Neuron (in vitro differentiated cells): ENCODE measurements around the gene SYTL1.

Experiments used
- H2AFZ ChIP-seq: one replicate; pipeline ENCODE4 v1.6.1; 2013; ENCODE audit warnings: low read depth, mild to moderate bottlenecking, inconsistent platforms, low read length, moderate library complexity
- H3K27me3 ChIP-seq: one replicate; pipeline ENCODE4 v1.6.1; 2013; ENCODE audit warnings: low read length; ENCODE audit not compliant: insufficient read depth
- H3K36me3 ChIP-seq: one replicate; pipeline ENCODE4 v1.6.1; 2013; ENCODE audit warnings: low read length; ENCODE audit not compliant: insufficient read depth
- H3K4me1 ChIP-seq: one replicate; pipeline ENCODE4 v1.6.1; 2013; ENCODE audit warnings: low read length; ENCODE audit not compliant: insufficient read depth
- H3K4me3 ChIP-seq: 2 replicates; pipeline ENCODE4 v1.5.1; 2013; ENCODE audit warnings: mild to moderate bottlenecking, low read length, moderate library complexity
- H3K9me3 ChIP-seq: one replicate; pipeline ENCODE4 v1.6.1; 2013; ENCODE audit warnings: low read length

SYTL1 gene

GRCh38 chr1:27356619-27357280, 14.9 kb downstream of the SYTL1 start:
- Histone ChIP-seq H3K4me1 (no peaks in the 10 kb centered on the region), H3K4me3 (no peak overlapping the region), H3K9me3 (no peaks in the 10 kb centered on the region), H3K27me3 (no peaks in the 10 kb centered on the region), H3K36me3 (peaks cover 7% of the 10 kb centered on the region), H2AFZ (no peak overlapping the region)

- peaks cover 7% of the 10 kb centered on the region for H3K36me3 ChIP-seq
- no peaks in the 10 kb centered on the region for H3K27me3 ChIP-seq
- no peaks in the 10 kb centered on the region for H3K9me3 ChIP-seq
- H3K4me1 ChIP-seq, result no peaks in the 10 kb centered on the region
- no peak overlapping the region for H3K4me3 ChIP-seq
- no peak overlapping the region for H2AFZ ChIP-seq
Observed at GRCh38 chr1:27357281-27358037, 15.6 kb downstream of the SYTL1 start.

DNA sequence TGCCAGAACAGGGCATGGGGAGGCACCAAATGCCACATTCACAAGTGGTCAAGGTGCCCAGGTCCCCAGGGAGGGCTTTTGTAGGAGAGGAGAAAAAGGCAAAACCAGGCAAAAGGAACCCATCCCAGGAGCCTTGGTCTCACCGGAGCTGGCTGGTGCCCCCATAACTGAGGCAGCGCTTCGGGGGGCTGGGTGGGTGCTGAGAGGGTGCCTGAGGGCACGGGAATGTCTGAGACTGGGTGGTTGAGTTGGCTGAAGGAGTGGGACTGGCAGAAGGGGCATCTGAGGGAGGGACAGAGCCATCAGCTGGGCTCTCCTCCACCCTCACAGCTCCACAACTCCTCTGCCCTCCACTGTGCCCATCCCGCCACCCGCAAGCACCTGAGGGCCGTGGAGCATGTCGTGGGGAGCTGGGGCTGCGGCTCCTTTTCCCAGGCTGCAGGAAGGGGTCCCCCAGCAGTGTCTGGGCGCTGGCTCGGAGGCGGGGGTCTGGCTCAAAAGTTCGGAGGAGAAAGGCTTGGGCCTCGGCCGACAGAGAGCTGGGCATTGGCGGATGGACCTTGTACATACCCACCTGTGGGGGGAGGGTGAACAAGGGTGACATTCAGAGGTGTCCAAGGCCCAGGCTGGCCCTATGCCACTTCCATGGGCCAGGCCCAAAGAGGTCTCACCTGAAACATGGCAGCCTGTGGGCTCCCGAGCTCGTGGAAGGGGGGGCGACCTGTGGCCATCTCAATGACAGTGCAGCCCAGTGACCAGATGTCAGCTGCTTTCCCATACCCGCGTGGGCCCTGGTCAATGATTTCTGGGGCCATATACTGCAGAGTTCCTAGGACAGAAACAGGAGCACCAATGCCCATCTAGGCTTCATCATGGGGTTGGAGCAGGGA, 16.5 kb downstream of the SYTL1 start:
- no peaks in the 10 kb centered on the region for H3K4me1 ChIP-seq
- no peak overlapping the region for H2AFZ ChIP-seq
- peaks cover 7% of the 10 kb centered on the region for H3K36me3 ChIP-seq
- no peaks in the 10 kb centered on the region for H3K9me3 ChIP-seq
- H3K4me3 ChIP-seq, result no peak overlapping the region
- H3K27me3 ChIP-seq, result no peaks in the 10 kb centered on the region

DNA sequence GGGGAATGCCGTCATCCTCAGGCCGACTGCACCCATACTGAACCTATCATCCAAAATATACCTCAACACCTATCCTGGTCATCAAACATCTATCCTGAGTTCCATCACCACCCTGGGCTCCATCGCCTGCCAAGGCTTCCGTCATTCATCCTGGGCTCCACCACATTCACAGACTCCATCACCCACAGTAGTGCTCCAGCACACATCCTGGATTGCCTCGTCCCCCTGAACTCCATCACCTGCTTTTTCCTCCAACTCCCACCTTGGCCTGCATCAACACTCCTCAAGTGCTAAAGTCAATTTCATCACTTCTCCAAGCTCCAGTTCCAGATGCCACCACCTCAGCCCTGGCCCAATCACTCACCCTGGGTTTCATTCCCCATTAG, 17.1 kb downstream of the SYTL1 start:
- Histone ChIP-seq H2AFZ (no peak overlapping the region), H3K36me3 (peaks cover 7% of the 10 kb centered on the region), H3K27me3 (no peaks in the 10 kb centered on the region), H3K9me3 (no peaks in the 10 kb centered on the region), H3K4me1 (no peaks in the 10 kb centered on the region), H3K4me3 (no peak overlapping the region)

- Histone ChIP-seq H3K4me3 (no peak overlapping the region), H3K9me3 (no peaks in the 10 kb centered on the region), H3K36me3 (peaks cover 7% of the 10 kb centered on the region), H3K4me1 (peaks cover 3% of the 10 kb centered on the region), H2AFZ (no peak overlapping the region), H3K27me3 (no peaks in the 10 kb centered on the region)
Observed at GRCh38 chr1:27359822-27360158, 18.0 kb downstream of the SYTL1 start.

- no peak overlapping the region for H2AFZ ChIP-seq
- H3K27me3 ChIP-seq, result no peaks in the 10 kb centered on the region
- H3K9me3 ChIP-seq, result no peaks in the 10 kb centered on the region
- H3K36me3 ChIP-seq, result peaks cover 6% of the 10 kb centered on the region
- no peak overlapping the region for H3K4me3 ChIP-seq
- H3K4me1 ChIP-seq, result peaks cover 8% of the 10 kb centered on the region
Observed at GRCh38 chr1:27360159-27361043, 18.6 kb downstream of the SYTL1 start.

DNA sequence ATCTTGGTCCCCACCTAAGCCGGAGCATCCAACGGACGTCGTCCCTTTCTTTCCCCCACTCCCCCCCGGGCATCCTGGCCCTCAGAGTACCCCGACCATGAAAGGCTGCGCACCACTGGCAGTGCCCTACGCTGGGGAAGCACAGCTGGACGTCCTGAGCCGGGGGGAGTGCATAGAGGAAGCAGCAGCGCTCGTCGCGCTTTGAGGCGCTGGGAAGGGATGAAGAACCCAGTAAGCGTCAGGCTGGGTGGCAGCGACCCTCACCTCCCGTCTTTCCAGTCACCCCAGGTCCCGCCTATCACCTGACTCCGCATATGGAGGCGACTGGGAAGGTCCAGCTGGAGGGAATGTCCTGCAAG, 19.2 kb downstream of the SYTL1 start:
- H3K4me3 ChIP-seq, result no peak overlapping the region
- no peaks in the 10 kb centered on the region for H3K27me3 ChIP-seq
- H2AFZ ChIP-seq, result no peak overlapping the region
- H3K36me3 ChIP-seq, result no peaks in the 10 kb centered on the region
- no peaks in the 10 kb centered on the region for H3K9me3 ChIP-seq
- peaks cover 8% of the 10 kb centered on the region for H3K4me1 ChIP-seq

DNA sequence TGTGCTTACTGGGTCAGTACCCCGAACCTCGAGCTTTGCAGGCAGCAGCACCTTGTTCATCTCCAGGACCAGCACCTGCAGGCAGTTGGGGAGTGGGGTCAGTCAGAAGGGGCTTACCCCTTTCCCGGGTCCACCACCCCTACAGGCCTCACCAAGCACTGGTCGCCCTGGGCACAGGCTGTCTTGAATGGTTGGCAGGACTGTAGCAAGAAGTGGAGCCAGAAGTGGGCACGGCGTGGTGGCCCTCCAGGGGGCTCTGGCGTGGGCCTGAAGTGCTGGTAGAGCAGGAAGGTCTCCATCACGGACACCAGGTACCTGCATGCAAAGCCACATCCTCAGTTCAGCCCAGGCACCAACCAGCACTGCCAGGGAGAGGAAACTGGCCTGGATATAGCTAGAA, 19.7 kb downstream of the SYTL1 start:
- Histone ChIP-seq H3K27me3 (no peaks in the 10 kb centered on the region), H3K36me3 (no peaks in the 10 kb centered on the region), H3K4me3 (no peak overlapping the region), H3K9me3 (no peaks in the 10 kb centered on the region), H3K4me1 (peaks cover 8% of the 10 kb centered on the region), H2AFZ (no peak overlapping the region)

GRCh38 chr1:27363766-27364695, 22.2 kb downstream of the SYTL1 start:
- Histone ChIP-seq H3K9me3 (no peaks in the 10 kb centered on the region), H3K36me3 (no peaks in the 10 kb centered on the region), H3K4me3 (no peak overlapping the region), H3K4me1 (peaks cover 16% of the 10 kb centered on the region), H2AFZ (no peak overlapping the region), H3K27me3 (no peaks in the 10 kb centered on the region)

DNA sequence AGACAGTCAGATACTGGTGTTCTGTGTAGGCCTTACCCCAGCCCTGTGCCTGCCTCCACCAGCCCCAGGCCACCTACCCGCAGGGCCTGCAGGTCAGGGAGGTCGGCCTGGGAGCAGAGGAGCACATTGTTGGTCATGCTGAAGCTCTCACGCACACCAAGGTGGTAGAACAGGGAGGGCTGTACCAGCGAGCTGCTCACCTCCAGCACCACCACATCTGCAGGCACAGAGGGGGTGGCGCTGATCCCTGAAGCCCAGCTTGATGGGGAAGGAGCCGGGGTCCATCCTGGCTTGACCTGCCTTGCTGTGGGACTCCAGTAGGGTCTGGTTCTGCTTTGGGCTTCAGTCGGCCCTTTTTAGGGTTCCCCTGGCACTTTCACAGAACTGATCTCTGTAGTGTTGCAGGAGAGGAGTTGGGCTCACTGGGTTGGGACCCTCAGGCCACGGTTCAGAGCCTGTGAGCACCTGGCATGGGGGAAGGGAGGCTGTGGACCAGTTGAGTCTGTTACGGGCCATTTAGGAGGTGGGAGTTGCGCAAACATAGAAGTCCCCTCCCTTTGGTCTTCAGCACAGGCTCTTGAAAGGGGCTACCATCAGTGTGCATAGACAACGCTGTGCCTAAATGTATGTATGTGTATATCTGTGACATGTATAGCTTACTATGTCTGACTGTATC, 23.0 kb downstream of the SYTL1 start:
- Histone ChIP-seq H3K27me3 (no peaks in the 10 kb centered on the region), H3K9me3 (no peaks in the 10 kb centered on the region), H3K4me3 (peak overlapping the region; percentile 23), H3K36me3 (no peaks in the 10 kb centered on the region), H2AFZ (no peak overlapping the region), H3K4me1 (peaks cover 16% of the 10 kb centered on the region)

GRCh38 chr1:27365372-27366112, 23.7 kb downstream of the SYTL1 start:
- Histone ChIP-seq H3K4me1 (peaks cover 16% of the 10 kb centered on the region), H2AFZ (peak overlapping the region; percentile 80), H3K4me3 (peak overlapping the region; percentile 70), H3K36me3 (no peaks in the 10 kb centered on the region), H3K9me3 (no peaks in the 10 kb centered on the region), H3K27me3 (no peaks in the 10 kb centered on the region)
